MM.1S (cell line): ENCODE measurements around the gene ITSN2.

Experiments
- DNase-seq: peaks from one replicate; pipeline ENCODE4 v3.0.0-alpha.2; 2015
- H2AFZ ChIP-seq: fragments of 300-600 bp; sonication (generic); 2 replicates; pipeline ENCODE4 v1.6.0; 2016; ENCODE audit warnings: antibody characterized with exemption, low read length
- H3F3A ChIP-seq: fragments of 300-600 bp; sonication (generic); 2 replicates; pipeline ENCODE4 v1.6.1; 2016; ENCODE audit warnings: mild to moderate bottlenecking, antibody characterized with exemption, low read length, moderate library complexity, mixed read lengths; ENCODE audit not compliant: insufficient read depth
- H3K27ac ChIP-seq: fragments of 300-600 bp; sonication (generic); 2 replicates; pipeline ENCODE4 v1.5.1; 2016; ENCODE audit warnings: mild to moderate bottlenecking, low read length
- H3K27me3 ChIP-seq: fragments of 300-600 bp; sonication (generic); replicated peaks from 2 replicates; pipeline ENCODE4 v1.6.0; 2016; ENCODE audit warnings: low read length; ENCODE audit not compliant: insufficient read depth
- H3K36me3 ChIP-seq: fragments of 300-600 bp; sonication (generic); replicated peaks from 2 replicates; pipeline ENCODE4 v1.6.1; 2016; ENCODE audit warnings: mild to moderate bottlenecking, low read length, mixed read lengths; ENCODE audit not compliant: insufficient read depth
- H3K4me1 ChIP-seq: fragments of 300-600 bp; sonication (generic); 2 replicates; pipeline ENCODE4 v1.6.1; 2016; ENCODE audit warnings: low read length, mixed read lengths
- H3K4me2 ChIP-seq: fragments of 300-600 bp; sonication (generic); 2 replicates; pipeline ENCODE4 v1.6.0; 2016; ENCODE audit warnings: low read depth, low read length
- H3K4me3 ChIP-seq: fragments of 300-600 bp; sonication (generic); 2 replicates; pipeline ENCODE4 v1.5.1; 2016; ENCODE audit warnings: low read length, mixed read lengths
- H3K79me2 ChIP-seq: fragments of 300-600 bp; sonication (generic); 2 replicates; pipeline ENCODE4 v1.6.1; 2016; ENCODE audit warnings: mixed run types, low read length, mixed read lengths
- H3K9ac ChIP-seq: fragments of 300-600 bp; sonication (generic); 2 replicates; pipeline ENCODE4 v1.6.1; 2016; ENCODE audit warnings: low read length, mixed read lengths
- H3K9me2 ChIP-seq: fragments of 300-600 bp; sonication (generic); replicated peaks from 2 replicates; pipeline ENCODE4 v1.6.1; 2016; ENCODE audit warnings: mild to moderate bottlenecking, low read length, mixed read lengths; ENCODE audit not compliant: insufficient read depth
- H3K9me3 ChIP-seq: fragments of 300-600 bp; sonication (generic); replicated peaks from 2 replicates; pipeline ENCODE4 v1.6.1; 2016; ENCODE audit warnings: mild to moderate bottlenecking, low read length, mixed read lengths; ENCODE audit not compliant: insufficient read depth
- H4K20me1 ChIP-seq: fragments of 300-600 bp; sonication (generic); 2 replicates; pipeline ENCODE4 v1.6.1; 2016; ENCODE audit warnings: mild to moderate bottlenecking, low read length, moderate library complexity, mixed read lengths; ENCODE audit not compliant: insufficient read depth
- EZH2 ChIP-seq: fragments of 300-600 bp; sonication (generic); optimal IDR thresholded peaks from 2 replicates; pipeline ENCODE3; 2017; ENCODE audit warnings: low read depth, mild to moderate bottlenecking, antibody characterized with exemption, low read length, mixed read lengths
- EZH2phosphoT487 ChIP-seq: fragments of 300-600 bp; sonication (generic); IDR thresholded peaks from 2 replicates; pipeline ENCODE4 v1.6.1; 2018; ENCODE audit warnings: antibody characterized with exemption, low read length
- TF ChIP-seq, protein P1 (sequence below): fragments of 300-600 bp; sonication (generic); IDR thresholded peaks from 2 replicates; pipeline ENCODE4 v1.5.1; 2016; ENCODE audit warnings: antibody characterized with exemption, low read length, mixed read lengths

Gene ITSN2

DNA sequence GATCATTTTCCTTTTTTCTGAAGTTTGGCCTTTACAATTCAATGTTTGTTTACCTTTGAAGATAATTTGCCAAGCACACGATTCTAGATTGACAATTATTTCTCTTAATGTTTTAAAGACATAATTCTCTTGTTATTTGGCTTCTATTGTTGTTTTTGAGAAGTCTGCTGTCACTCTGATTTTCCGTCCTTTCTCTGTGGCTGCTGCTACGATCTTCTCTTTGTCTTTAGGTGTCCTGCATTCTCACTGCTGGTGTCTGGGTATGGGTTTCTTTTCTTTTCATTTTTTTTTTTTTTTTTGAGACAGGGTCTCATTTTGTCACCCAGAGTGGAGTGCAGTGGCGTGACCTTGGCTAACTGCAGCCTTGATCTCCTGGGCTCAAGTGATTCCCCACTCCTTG is 200.6 kb downstream of the ITSN2 start:
- no peaks in the 10 kb centered on the region for H3K9me3 ChIP-seq
- no peaks in the 10 kb centered on the region for H3K79me2 ChIP-seq
- H2AFZ ChIP-seq = no peak overlapping the region
- H3K4me2 ChIP-seq = no peak overlapping the region
- no peaks in the 10 kb centered on the region for H3K36me3 ChIP-seq
- H3K4me1 ChIP-seq = no peaks in the 10 kb centered on the region
- no peaks in the 10 kb centered on the region for H3K27me3 ChIP-seq
- H4K20me1 ChIP-seq = no peaks in the 10 kb centered on the region
- H3K27ac ChIP-seq = no peak overlapping the region
- no peak overlapping the region for H3K4me3 ChIP-seq
- no peak for DNase-seq
- H3K9me2 ChIP-seq = no peaks in the 10 kb centered on the region
- H3K9ac ChIP-seq = no peak overlapping the region
- H3F3A ChIP-seq = no peaks in the 10 kb centered on the region
- TF ChIP-seq EZH2phosphoT487 (no peak), EZH2 (no peak)
- TF ChIP-seq, protein P1, sequence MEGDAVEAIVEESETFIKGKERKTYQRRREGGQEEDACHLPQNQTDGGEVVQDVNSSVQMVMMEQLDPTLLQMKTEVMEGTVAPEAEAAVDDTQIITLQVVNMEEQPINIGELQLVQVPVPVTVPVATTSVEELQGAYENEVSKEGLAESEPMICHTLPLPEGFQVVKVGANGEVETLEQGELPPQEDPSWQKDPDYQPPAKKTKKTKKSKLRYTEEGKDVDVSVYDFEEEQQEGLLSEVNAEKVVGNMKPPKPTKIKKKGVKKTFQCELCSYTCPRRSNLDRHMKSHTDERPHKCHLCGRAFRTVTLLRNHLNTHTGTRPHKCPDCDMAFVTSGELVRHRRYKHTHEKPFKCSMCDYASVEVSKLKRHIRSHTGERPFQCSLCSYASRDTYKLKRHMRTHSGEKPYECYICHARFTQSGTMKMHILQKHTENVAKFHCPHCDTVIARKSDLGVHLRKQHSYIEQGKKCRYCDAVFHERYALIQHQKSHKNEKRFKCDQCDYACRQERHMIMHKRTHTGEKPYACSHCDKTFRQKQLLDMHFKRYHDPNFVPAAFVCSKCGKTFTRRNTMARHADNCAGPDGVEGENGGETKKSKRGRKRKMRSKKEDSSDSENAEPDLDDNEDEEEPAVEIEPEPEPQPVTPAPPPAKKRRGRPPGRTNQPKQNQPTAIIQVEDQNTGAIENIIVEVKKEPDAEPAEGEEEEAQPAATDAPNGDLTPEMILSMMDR = no peak

GRCh38 chr2:24158131-24158530 is 202.2 kb downstream of the ITSN2 start:
- TF ChIP-seq, protein P1 = no peak
- TF ChIP-seq EZH2phosphoT487 (no peak), EZH2 (no peak)
- Histone ChIP-seq H3K36me3 (no peaks in the 10 kb centered on the region), H3K4me2 (no peak overlapping the region), H4K20me1 (no peaks in the 10 kb centered on the region), H3K27me3 (no peaks in the 10 kb centered on the region), H3F3A (no peaks in the 10 kb centered on the region), H3K9me3 (no peaks in the 10 kb centered on the region), H3K4me1 (no peaks in the 10 kb centered on the region), H3K27ac (no peak overlapping the region), H3K9ac (no peak overlapping the region), H2AFZ (no peak overlapping the region), H3K9me2 (no peaks in the 10 kb centered on the region), H3K4me3 (no peak overlapping the region), H3K79me2 (no peaks in the 10 kb centered on the region)
- DNase-seq = no peak

- no peak overlapping the region for H3K4me3 ChIP-seq
Measured at GRCh38 chr2:24153478-24153877, 206.9 kb downstream of the ITSN2 start.

More at GRCh38 chr2:24153478-24153877, 206.9 kb downstream of the ITSN2 start:
- Histone ChIP-seq H4K20me1 (no peaks in the 10 kb centered on the region), H3F3A (no peaks in the 10 kb centered on the region), H3K36me3 (no peaks in the 10 kb centered on the region), H3K9me3 (no peaks in the 10 kb centered on the region), H3K79me2 (no peaks in the 10 kb centered on the region), H3K9ac (no peak overlapping the region), H3K4me1 (no peaks in the 10 kb centered on the region), H2AFZ (no peak overlapping the region), H3K9me2 (no peaks in the 10 kb centered on the region), H3K27me3 (no peaks in the 10 kb centered on the region), H3K27ac (no peak overlapping the region), H3K4me2 (no peak overlapping the region)
- DNase-seq = no peak
- TF ChIP-seq EZH2 (no peak), EZH2phosphoT487 (no peak)
- TF ChIP-seq, protein P1 = no peak
